Stimulated activated naive CD4-positive, alpha-beta T cell (primary cell): Measurements from ENCODE around the gene DRD5.

Experiments
- DNase-seq, 6 experiments: peaks; one replicate each; lab custom pipeline; 2025; lab: John Stamatoyannopoulos, UW

DRD5 gene

GRCh38 chr4:9816285-9816684 lies 34.9 kb downstream of the DRD5 start:
- DNase-seq: no peak

DNA sequence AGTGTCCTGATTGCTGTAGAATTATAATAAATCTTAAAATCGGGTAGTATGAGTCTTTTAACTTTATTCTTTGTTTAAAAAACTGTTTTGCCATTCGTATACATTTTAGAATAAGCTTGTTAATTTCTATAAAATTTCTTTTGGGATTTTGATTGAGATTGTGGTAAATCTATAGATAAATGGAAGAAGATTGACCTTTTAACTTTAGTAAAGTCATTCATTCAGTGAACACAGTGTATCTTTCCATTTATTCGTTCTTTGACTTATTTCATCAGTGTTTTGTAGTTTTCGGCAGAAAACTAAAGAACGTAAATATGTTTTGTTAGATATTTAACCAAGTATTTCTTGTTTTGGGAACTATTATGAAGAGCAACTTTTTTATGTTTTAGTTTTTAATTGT lies 38.9 kb downstream of the DRD5 start:
- no peak for DNase-seq

- no peak for DNase-seq
Measured at GRCh38 chr4:9825049-9825448, 43.6 kb downstream of the DRD5 start.

- no peak for DNase-seq
Measured at GRCh38 chr4:9826551-9826950, 45.1 kb downstream of the DRD5 start.

- DNase-seq: no peak
Measured at GRCh38 chr4:9832640-9833039, 51.2 kb downstream of the DRD5 start.

DNA sequence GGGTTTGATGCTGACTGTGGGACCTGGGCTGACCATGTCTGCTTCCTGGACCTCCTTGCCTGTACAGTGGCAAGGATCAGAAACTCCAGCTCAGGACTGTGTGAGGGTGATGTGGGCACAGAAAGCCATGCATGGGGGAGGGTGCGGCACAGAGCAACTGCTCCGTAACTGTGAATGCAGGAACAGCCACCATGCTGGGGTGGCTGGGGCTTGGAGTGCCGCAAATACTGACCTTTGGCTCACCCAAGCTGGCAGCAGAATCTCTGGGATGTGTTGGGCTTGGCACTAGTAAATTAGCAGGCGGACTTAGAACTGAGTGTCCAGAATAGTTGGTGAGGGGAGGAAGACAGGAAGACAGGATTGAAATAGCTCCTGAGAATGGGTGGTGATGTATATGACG lies 52.0 kb downstream of the DRD5 start:
- DNase-seq: no peak
